Right atrium auricular region (tissue), 2 donors: ENCODE measurements around the gene DDA1. TPM values are rescaled to one million over a fixed set of nuclear protein-coding genes. Genes with fewer than 3 reads are reported as not detected.

Experiments used
- DNase-seq: peaks from one replicate; pipeline ENCODE4 v3.0.0-alpha.2; 2019; ENCODE audit warnings: low spot score
- H3K27ac ChIP-seq, 2 donors: fragments of 200-600 bp; sonication (generic); 1 replicate in 1 of 2; 2 replicates in 1 of 2; pipeline ENCODE4 v1.5.1; 2016 to 2019
- H3K27me3 ChIP-seq, 2 donors: fragments of 200-600 bp; sonication (generic); one replicate each; pipeline versions ENCODE4 v1.5.1 to v1.6.0; 2017 to 2019
- H3K36me3 ChIP-seq: fragments of 200-600 bp; sonication (generic); one replicate; pipeline ENCODE4 v1.5.1; 2016
- H3K4me1 ChIP-seq, 2 donors: fragments of 200-600 bp; sonication (generic); one replicate each; pipeline versions ENCODE4 v1.5.1 to v1.6.0; 2017 to 2019
- H3K4me3 ChIP-seq, 2 donors: fragments of 200-600 bp; sonication (generic); 1 replicate in 1 of 2; 2 replicates in 1 of 2; pipeline ENCODE4 v1.5.1; 2017 to 2019; ENCODE audit warnings: mild to moderate bottlenecking in 1 of 2, moderate library complexity in 1 of 2
- H3K9me3 ChIP-seq, 2 donors: fragments of 200-600 bp; sonication (generic); one replicate each; pipeline ENCODE4 v1.5.1; 2019
- CTCF ChIP-seq, 2 donors: fragments of 200-600 bp; sonication (generic); IDR thresholded peaks; one replicate each; pipeline ENCODE4 v1.5.1; 2019; ENCODE audit warnings: antibody characterized with exemption in 2 of 2
- total RNA-seq, 2 donors: library from RNA; depleted of rRNA; stranded (reverse); fragments of >200 nt; gene quantifications; one replicate each; pipeline ENCODE4 v1.1.0, GENCODE V29; 2016

Gene DDA1
- total RNA-seq, 2 donors from 2014 or later = 22.2 to 40.1 TPM

DNA sequence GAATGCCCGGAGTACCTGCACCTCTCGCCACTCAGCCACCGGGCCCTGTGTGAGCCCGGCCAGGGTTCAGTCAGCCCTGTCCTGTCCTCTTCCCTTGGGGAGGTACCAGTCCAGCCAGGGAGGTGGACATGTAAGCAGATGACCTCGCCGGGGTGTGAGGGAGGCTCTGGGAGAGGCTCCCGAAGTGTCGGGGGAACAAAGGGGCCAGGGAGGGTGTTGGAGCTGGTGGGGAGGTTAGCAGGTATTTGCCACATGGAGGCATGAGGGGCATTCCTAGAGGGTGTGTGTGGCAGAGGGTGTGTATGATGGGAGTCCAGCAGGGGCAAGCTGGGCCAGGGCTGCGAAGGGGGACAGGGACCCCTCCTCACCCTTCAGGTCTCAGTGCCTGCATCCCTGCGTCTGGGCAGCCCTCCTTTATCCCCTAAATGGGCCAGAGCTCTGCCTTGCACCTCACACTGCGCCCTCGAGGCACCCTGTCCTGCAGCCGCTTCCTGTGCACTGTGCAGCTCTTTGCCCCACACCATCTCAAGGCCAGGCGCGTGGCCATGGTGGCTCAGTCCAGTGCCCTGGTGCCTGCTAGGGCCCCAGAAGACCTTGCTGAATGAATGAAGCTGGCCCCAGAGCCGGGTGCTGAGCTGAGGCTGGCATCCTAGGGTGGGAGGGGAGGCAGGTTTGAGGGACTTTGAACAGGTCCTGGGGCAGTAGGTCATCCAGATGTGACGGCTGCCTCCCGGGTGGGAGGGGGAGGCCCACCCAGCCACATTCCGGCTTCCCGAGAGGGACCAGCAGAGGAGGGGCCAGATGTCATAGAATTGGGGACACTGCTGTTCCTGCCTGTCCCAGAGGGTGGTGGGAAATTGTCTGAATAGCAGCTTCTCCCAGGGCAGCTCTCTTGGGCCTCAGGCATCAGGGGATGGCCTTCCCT is 3.1 kb downstream of the DDA1 start:
- no peak for TF ChIP-seq CTCF (IDR thresholded peaks at IDR 0.05)
- no peak overlapping the region for H3K4me3 ChIP-seq
- no peak for DNase-seq
- no peak overlapping the region for H3K27ac ChIP-seq
- peaks cover 19% of the 10 kb centered on the region for H3K36me3 ChIP-seq
- H3K9me3 ChIP-seq = no peaks in the 10 kb centered on the region
- H3K4me1 ChIP-seq = peaks cover 0 to 36% of the 10 kb centered on the region in 2 donors
- H3K27me3 ChIP-seq = no peaks in the 10 kb centered on the region

- Histone ChIP-seq H3K36me3 (peaks cover 19% of the 10 kb centered on the region), H3K4me3 (no peak overlapping the region), H3K27ac (no peak overlapping the region), H3K4me1 (peaks cover 0 to 26% of the 10 kb centered on the region in 2 donors), H3K27me3 (no peaks in the 10 kb centered on the region), H3K9me3 (no peaks in the 10 kb centered on the region)
- no peak for TF ChIP-seq CTCF (IDR thresholded peaks at IDR 0.05)
- DNase-seq = no peak
Observed at GRCh38 chr19:17314007-17314593, 4.7 kb downstream of the DDA1 start.

GRCh38 chr19:17318966-17319365 is 9.6 kb downstream of the DDA1 start:
- Histone ChIP-seq H3K4me3 (no peak overlapping the region), H3K4me1 (peaks cover 0 to 8% of the 10 kb centered on the region in 2 donors), H3K9me3 (no peaks in the 10 kb centered on the region), H3K36me3 (peaks cover 44% of the 10 kb centered on the region), H3K27ac (no peak overlapping the region), H3K27me3 (no peaks in the 10 kb centered on the region)
- no peak for TF ChIP-seq CTCF (IDR thresholded peaks at IDR 0.05)
- DNase-seq = no peak

DNA sequence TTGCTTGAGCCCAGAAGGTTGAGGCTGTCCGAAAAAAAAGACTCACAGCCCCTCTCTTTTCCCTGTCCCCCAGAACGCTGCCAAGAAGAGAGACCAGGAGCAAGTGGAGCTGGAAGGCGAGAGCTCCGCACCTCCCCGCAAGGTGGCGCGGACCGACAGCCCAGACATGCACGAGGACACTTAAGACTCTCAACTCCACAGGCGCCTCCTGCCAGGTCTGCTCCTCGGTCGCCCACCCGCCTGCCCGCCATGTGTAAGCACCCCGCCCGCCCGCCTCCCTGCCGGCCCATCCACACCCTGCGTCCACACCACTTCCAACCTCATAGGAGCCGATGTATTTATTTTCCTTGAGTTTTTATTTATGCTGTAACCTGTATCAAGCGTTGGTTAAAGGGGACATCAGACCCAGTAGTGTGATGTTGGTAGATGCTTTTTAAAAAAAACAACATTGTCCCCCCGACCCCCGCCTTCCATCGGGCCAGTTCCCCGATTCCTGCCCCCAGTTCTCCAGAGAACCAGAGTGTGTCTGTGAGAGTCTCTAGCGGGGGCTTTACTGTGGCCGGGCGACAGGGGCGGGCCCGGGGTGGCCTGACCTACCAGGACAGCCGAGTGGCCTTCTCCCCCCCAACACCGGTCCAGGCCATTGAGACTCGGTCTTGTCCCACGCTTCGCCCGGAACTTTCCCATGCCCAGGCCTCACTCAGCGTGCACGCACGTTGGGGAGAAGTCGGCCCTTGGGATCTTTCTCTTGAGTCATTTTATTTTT is 10.3 kb downstream of the DDA1 start:
- Histone ChIP-seq H3K4me1 (peaks cover 0 to 8% of the 10 kb centered on the region in 2 donors), H3K36me3 (peaks cover 37% of the 10 kb centered on the region), H3K9me3 (no peaks in the 10 kb centered on the region), H3K27ac (no peak overlapping the region), H3K4me3 (no peak overlapping the region), H3K27me3 (no peaks in the 10 kb centered on the region)
- no peak for TF ChIP-seq CTCF (IDR thresholded peaks at IDR 0.05)
- no peak for DNase-seq

DNA sequence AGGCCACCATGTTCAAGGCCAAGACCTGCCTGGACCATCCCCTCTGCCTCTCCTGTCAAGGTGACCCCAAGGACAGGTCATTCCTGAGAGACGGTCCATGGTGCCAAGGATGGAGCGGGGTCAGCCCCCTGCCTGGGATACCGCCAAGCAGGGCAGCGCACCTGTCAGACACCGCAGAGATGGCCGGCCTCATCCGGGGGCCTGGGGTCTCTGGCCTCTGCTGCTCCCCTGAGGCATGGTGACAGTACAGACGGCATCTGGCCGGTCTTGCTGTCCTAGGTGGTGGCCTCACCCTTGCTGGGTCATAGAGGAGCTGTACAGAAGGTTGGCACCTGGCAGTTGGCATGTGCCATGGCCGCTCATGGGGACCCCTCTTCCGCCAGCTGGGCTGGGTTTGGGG is 11.1 kb downstream of the DDA1 start:
- Histone ChIP-seq H3K36me3 (peaks cover 34% of the 10 kb centered on the region), H3K4me1 (peaks cover 0 to 14% of the 10 kb centered on the region in 2 donors), H3K27me3 (no peaks in the 10 kb centered on the region), H3K9me3 (no peaks in the 10 kb centered on the region), H3K4me3 (no peak overlapping the region), H3K27ac (no peak overlapping the region)
- no peak for TF ChIP-seq CTCF (IDR thresholded peaks at IDR 0.05)
- no peak for DNase-seq
